ENCODE results near the gene PET100.

DNA sequence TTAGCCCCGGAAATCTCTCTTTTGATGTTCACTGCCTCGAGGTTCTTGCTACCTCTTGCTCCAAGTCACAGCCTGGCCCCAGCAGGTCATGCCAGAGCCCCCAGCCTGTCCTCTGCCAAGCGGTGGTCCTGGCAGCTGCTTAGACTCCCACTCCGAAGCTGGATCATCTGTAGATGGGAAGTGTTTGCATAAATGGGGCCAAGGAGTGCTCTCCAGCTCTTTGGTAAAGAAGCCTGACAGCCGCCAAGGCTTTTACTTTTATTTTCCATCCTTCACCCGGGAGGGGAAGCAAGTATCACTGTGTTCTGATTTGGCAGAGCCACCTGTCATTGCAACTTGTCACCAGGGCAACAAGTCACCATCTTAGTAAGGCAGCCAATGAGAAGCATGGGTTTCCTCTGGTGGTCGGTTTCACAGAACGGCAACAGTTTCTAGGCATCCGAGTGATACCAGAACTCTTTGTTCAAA, 28.7 kb downstream of the PET100 start:
- TF ChIP-seq, protein P1, sequence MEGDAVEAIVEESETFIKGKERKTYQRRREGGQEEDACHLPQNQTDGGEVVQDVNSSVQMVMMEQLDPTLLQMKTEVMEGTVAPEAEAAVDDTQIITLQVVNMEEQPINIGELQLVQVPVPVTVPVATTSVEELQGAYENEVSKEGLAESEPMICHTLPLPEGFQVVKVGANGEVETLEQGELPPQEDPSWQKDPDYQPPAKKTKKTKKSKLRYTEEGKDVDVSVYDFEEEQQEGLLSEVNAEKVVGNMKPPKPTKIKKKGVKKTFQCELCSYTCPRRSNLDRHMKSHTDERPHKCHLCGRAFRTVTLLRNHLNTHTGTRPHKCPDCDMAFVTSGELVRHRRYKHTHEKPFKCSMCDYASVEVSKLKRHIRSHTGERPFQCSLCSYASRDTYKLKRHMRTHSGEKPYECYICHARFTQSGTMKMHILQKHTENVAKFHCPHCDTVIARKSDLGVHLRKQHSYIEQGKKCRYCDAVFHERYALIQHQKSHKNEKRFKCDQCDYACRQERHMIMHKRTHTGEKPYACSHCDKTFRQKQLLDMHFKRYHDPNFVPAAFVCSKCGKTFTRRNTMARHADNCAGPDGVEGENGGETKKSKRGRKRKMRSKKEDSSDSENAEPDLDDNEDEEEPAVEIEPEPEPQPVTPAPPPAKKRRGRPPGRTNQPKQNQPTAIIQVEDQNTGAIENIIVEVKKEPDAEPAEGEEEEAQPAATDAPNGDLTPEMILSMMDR (optimal IDR thresholded peaks at IDR 0.05 in 1 of 3, IDR thresholded peaks at IDR 0.05 in 1 of 3, conservative IDR thresholded peaks at IDR 0.05 in 1 of 3; ENCODE audit: extremely low read depth in 1 of 3, insufficient read depth in 2 of 3, low read length in 3 of 3), result no peak
- TF ChIP-seq EZH2 (IDR thresholded peaks at IDR 0.05; ENCODE audit: low read length), result no peak
